ENCODE data around the gene NPBWR2. TPM values are rescaled to one million over a fixed set of nuclear protein-coding genes. Genes with fewer than 3 reads are reported as not detected.

The NPBWR2 gene
- total and polyA plus RNA-seq, 2 donors (not counting 1 experiment from before 2014, with no cell fraction given), result not detected

- no peak for DNase-seq (ENCODE audit: low read depth in 2 of 2)
These were observed 35.2 kb upstream of the NPBWR2 start for GRCh38 chr20:64142590-64142989.

GRCh38 chr20:64140956-64141355 is 33.6 kb upstream of the NPBWR2 start:
- Histone ChIP-seq H3K79me2 (ENCODE audit: control insufficient read depth, insufficient read depth, low read length) (no peaks in the 10 kb centered on the region), H3K9me3 (ENCODE audit: control insufficient read depth, insufficient read depth, low read depth, low read length) (no peaks in the 10 kb centered on the region), H3K4me3 (replicated peaks in 1 of 4; ENCODE audit: control extremely low read depth in 1 of 4, insufficient read depth in 1 of 4, low read depth in 3 of 4, low read length in 4 of 4) (no peak overlapping the region), H3K4me1 (ENCODE audit: control insufficient read depth, extremely low read depth, insufficient read depth, low read length) (no peaks in the 10 kb centered on the region), H3K27me3 (ENCODE audit: control insufficient read depth, insufficient read depth, low read length) (no peaks in the 10 kb centered on the region), H3K4me2 (ENCODE audit: extremely low read depth, insufficient read depth, low read length) (no peak overlapping the region), H3K9ac (ENCODE audit: insufficient read depth, low read length) (no peak overlapping the region), H3K36me3 (ENCODE audit: control insufficient read depth, insufficient read depth, low read length) (no peaks in the 10 kb centered on the region), H3K27ac (ENCODE audit: insufficient read depth, low read length) (no peak overlapping the region), H2AFZ (ENCODE audit: low read length) (no peak overlapping the region), H4K20me1 (ENCODE audit: control insufficient read depth, extremely low read depth, insufficient read depth, low read length) (no peaks in the 10 kb centered on the region)
- TF ChIP-seq CTCF (conservative IDR thresholded peaks at IDR 0.05 in 1 of 2, IDR thresholded peaks at IDR 0.05 in 1 of 2; ENCODE audit: low read depth in 1 of 2, low read length in 2 of 2) (no peak), EZH2 (IDR thresholded peaks at IDR 0.05; ENCODE audit: low read length, missing control alignments) (no peak)
- DNase-seq (ENCODE audit: low read depth in 2 of 2), result no peak

More at GRCh38 chr20:64142590-64142989, 35.2 kb upstream of the NPBWR2 start:
- Histone ChIP-seq H2AFZ (ENCODE audit: low read length) (no peak overlapping the region), H3K4me3 (replicated peaks in 1 of 4; ENCODE audit: control extremely low read depth in 1 of 4, insufficient read depth in 1 of 4, low read depth in 3 of 4, low read length in 4 of 4) (no peak overlapping the region), H3K9me3 (ENCODE audit: control insufficient read depth, insufficient read depth, low read depth, low read length) (no peaks in the 10 kb centered on the region), H4K20me1 (ENCODE audit: control insufficient read depth, extremely low read depth, insufficient read depth, low read length) (no peaks in the 10 kb centered on the region), H3K4me2 (ENCODE audit: extremely low read depth, insufficient read depth, low read length) (no peak overlapping the region), H3K9ac (ENCODE audit: insufficient read depth, low read length) (no peak overlapping the region), H3K27ac (ENCODE audit: insufficient read depth, low read length) (no peak overlapping the region), H3K4me1 (ENCODE audit: control insufficient read depth, extremely low read depth, insufficient read depth, low read length) (no peaks in the 10 kb centered on the region), H3K79me2 (ENCODE audit: control insufficient read depth, insufficient read depth, low read length) (no peaks in the 10 kb centered on the region), H3K36me3 (ENCODE audit: control insufficient read depth, insufficient read depth, low read length) (no peaks in the 10 kb centered on the region), H3K27me3 (ENCODE audit: control insufficient read depth, insufficient read depth, low read length) (no peaks in the 10 kb centered on the region)
- no peak for TF ChIP-seq CTCF (conservative IDR thresholded peaks at IDR 0.05 in 1 of 2, IDR thresholded peaks at IDR 0.05 in 1 of 2; ENCODE audit: low read depth in 1 of 2, low read length in 2 of 2)
- no peak for TF ChIP-seq EZH2 (IDR thresholded peaks at IDR 0.05; ENCODE audit: low read length, missing control alignments)

- no peaks in the 10 kb centered on the region for H3K9me3 ChIP-seq (ENCODE audit: control insufficient read depth, insufficient read depth, low read depth, low read length)
- no peaks in the 10 kb centered on the region for H3K27me3 ChIP-seq (ENCODE audit: control insufficient read depth, insufficient read depth, low read length)
- no peaks in the 10 kb centered on the region for H3K79me2 ChIP-seq (ENCODE audit: control insufficient read depth, insufficient read depth, low read length)
- no peak overlapping the region for H3K4me3 ChIP-seq (replicated peaks in 1 of 4; ENCODE audit: control extremely low read depth in 1 of 4, insufficient read depth in 1 of 4, low read depth in 3 of 4, low read length in 4 of 4)
- no peak for DNase-seq (ENCODE audit: low read depth in 2 of 2)
- H2AFZ ChIP-seq (ENCODE audit: low read length), result no peak overlapping the region
- H3K4me1 ChIP-seq (ENCODE audit: control insufficient read depth, extremely low read depth, insufficient read depth, low read length), result no peaks in the 10 kb centered on the region
- H4K20me1 ChIP-seq (ENCODE audit: control insufficient read depth, extremely low read depth, insufficient read depth, low read length), result no peaks in the 10 kb centered on the region
- no peak overlapping the region for H3K9ac ChIP-seq (ENCODE audit: insufficient read depth, low read length)
- no peak overlapping the region for H3K27ac ChIP-seq (ENCODE audit: insufficient read depth, low read length)
- TF ChIP-seq EZH2 (IDR thresholded peaks at IDR 0.05; ENCODE audit: low read length, missing control alignments) (no peak), CTCF (conservative IDR thresholded peaks at IDR 0.05 in 1 of 2, IDR thresholded peaks at IDR 0.05 in 1 of 2; ENCODE audit: low read depth in 1 of 2, low read length in 2 of 2) (no peak)
- H3K36me3 ChIP-seq (ENCODE audit: control insufficient read depth, insufficient read depth, low read length), result no peaks in the 10 kb centered on the region
- H3K4me2 ChIP-seq (ENCODE audit: extremely low read depth, insufficient read depth, low read length), result no peak overlapping the region
These were observed 32.9 kb upstream of the NPBWR2 start for GRCh38 chr20:64140061-64140931.
